Neural cell (in vitro differentiated cells): ENCODE results near the gene OSBPL2. TPM values are rescaled to one million over a fixed set of nuclear protein-coding genes. Genes with fewer than 3 reads are reported as not detected.

Source experiments
- H2AFZ ChIP-seq: fragments of 200-600, 300-800 bp; sonication (generic), shearing (Covaris generic); 2 replicates; pipeline ENCODE4 v1.6.0; 2014; ENCODE audit warnings: low read depth, mild to moderate bottlenecking, antibody characterized with exemption, low read length, moderate library complexity
- H3F3A ChIP-seq: fragments of 200-600 bp; shearing (Covaris generic); 2 replicates; pipeline ENCODE4 v1.6.1; 2016; ENCODE audit warnings: mild to moderate bottlenecking, moderate library complexity, mixed read lengths, antibody characterized with exemption, low read length; ENCODE audit not compliant: insufficient read depth, poor library complexity, severe bottlenecking
- H3K27ac ChIP-seq: fragments of 200-600, 300-800 bp; sonication (generic), shearing (Covaris generic); 2 replicates; pipeline ENCODE4 v1.5.1; 2014; ENCODE audit warnings: mild to moderate bottlenecking, low read length, moderate library complexity
- H3K27me3 ChIP-seq: fragments of 300-800, 200-600 bp; sonication (generic), shearing (Covaris generic); 2 replicates; pipeline ENCODE4 v1.6.0; 2014; ENCODE audit warnings: mild to moderate bottlenecking, low read depth, low read length, moderate library complexity; ENCODE audit not compliant: insufficient read depth
- H3K36me3 ChIP-seq: fragments of 300-800, 200-600 bp; sonication (generic), shearing (Covaris generic); 2 replicates; pipeline ENCODE4 v1.5.1; 2014; ENCODE audit warnings: mild to moderate bottlenecking, antibody characterized with exemption, low read length, moderate library complexity; ENCODE audit not compliant: insufficient read depth
- H3K4me2 ChIP-seq: fragments of 300-800, 200-600 bp; sonication (generic), shearing (Covaris generic); 2 replicates; pipeline ENCODE4 v1.6.0; 2014; ENCODE audit warnings: mild to moderate bottlenecking, low read length
- H3K4me3 ChIP-seq: fragments of 300-800, 200-600 bp; sonication (generic), shearing (Covaris generic); 2 replicates; pipeline ENCODE4 v1.5.1; 2014; ENCODE audit warnings: mild to moderate bottlenecking, low read length, moderate library complexity
- H3K79me2 ChIP-seq: fragments of 200-600 bp; shearing (Covaris generic); replicated peaks from 2 replicates; pipeline ENCODE4 v1.6.0; 2014; ENCODE audit warnings: mild to moderate bottlenecking, low read length, moderate library complexity; ENCODE audit not compliant: insufficient read depth
- H3K9ac ChIP-seq: fragments of 300-800, 200-600 bp; sonication (generic), shearing (Covaris generic); 2 replicates; pipeline ENCODE4 v1.6.1; 2016; ENCODE audit warnings: mild to moderate bottlenecking, low read length, mixed read lengths
- H3K9me2 ChIP-seq: fragments of 200-600 bp; shearing (Covaris generic); 2 replicates; pipeline ENCODE4 v1.6.1; 2016; ENCODE audit warnings: mild to moderate bottlenecking, low read length, mixed read lengths; ENCODE audit not compliant: insufficient read depth
- H3K9me3 ChIP-seq: fragments of 200-600, 300-800 bp; sonication (generic), shearing (Covaris generic); 2 replicates; pipeline ENCODE4 v1.6.1; 2016; ENCODE audit warnings: mild to moderate bottlenecking, mixed run types, low read length, moderate library complexity, mixed read lengths
- H4K20me1 ChIP-seq: fragments of 200-600 bp; shearing (Covaris generic); 2 replicates; pipeline ENCODE4 v1.6.1; 2016; ENCODE audit warnings: mild to moderate bottlenecking, mixed run types; ENCODE audit not compliant: insufficient read depth
- EP300 ChIP-seq: fragments of 450-650 bp; conservative IDR thresholded peaks from 2 replicates; pipeline ENCODE4 v1.6.1; 2014; ENCODE audit warnings: antibody characterized with exemption, mild to moderate bottlenecking, moderate library complexity; ENCODE audit not compliant: poor library complexity, severe bottlenecking
- EZH2 ChIP-seq: fragments of 200-600, 300-800 bp; shearing (Covaris generic), sonication (generic); IDR thresholded peaks from 2 replicates; pipeline ENCODE4 v1.6.1; 2014; ENCODE audit warnings: antibody characterized with exemption, low read length, borderline replicate concordance, mild to moderate bottlenecking; ENCODE audit not compliant: insufficient read depth, poor library complexity, severe bottlenecking
- MXI1 ChIP-seq: fragments of 450-650 bp; conservative IDR thresholded peaks from 2 replicates; pipeline ENCODE4 v1.6.1; 2014; ENCODE audit warnings: antibody characterized with exemption, mild to moderate bottlenecking; ENCODE audit not compliant: poor library complexity, severe bottlenecking
- POLR2AphosphoS5 ChIP-seq: IDR thresholded peaks from 2 replicates; pipeline ENCODE4 v1.6.1; 2012
- RAD21 ChIP-seq: fragments of 450-650 bp; conservative IDR thresholded peaks from 2 replicates; pipeline ENCODE4 v1.6.1; 2014; ENCODE audit warnings: antibody characterized with exemption, mild to moderate bottlenecking, moderate library complexity
- SMC3 ChIP-seq: fragments of 450-650 bp; conservative IDR thresholded peaks from 2 replicates; pipeline ENCODE4 v1.6.1; 2014; ENCODE audit warnings: antibody characterized with exemption, mild to moderate bottlenecking, moderate library complexity; ENCODE audit not compliant: poor library complexity
- TAF1 ChIP-seq: IDR thresholded peaks from 2 replicates; pipeline ENCODE4 v1.6.1; 2012; ENCODE audit warnings: low read depth
- polyA plus RNA-seq: library from polyadenylated mRNA; depleted of rRNA; stranded (reverse); fragments of >200 nt; gene quantifications from 2 replicates; pipeline ENCODE4 v1.2.3, GENCODE V29; 2014
- TF ChIP-seq, protein P1 (sequence below): fragments of 450-650 bp; IDR thresholded peaks from 2 replicates; pipeline ENCODE4 v1.5.1; 2014; ENCODE audit warnings: antibody characterized with exemption, mild to moderate bottlenecking, moderate library complexity; ENCODE audit not compliant: poor library complexity, severe bottlenecking
- TF ChIP-seq, protein P2 (sequence below): IDR thresholded peaks from 2 replicates; pipeline ENCODE4 v1.6.1; 2012; ENCODE audit warnings: borderline replicate concordance

The OSBPL2 gene
- polyA plus RNA-seq, 1 donor from 2014 or later, result 41.5 TPM

DNA sequence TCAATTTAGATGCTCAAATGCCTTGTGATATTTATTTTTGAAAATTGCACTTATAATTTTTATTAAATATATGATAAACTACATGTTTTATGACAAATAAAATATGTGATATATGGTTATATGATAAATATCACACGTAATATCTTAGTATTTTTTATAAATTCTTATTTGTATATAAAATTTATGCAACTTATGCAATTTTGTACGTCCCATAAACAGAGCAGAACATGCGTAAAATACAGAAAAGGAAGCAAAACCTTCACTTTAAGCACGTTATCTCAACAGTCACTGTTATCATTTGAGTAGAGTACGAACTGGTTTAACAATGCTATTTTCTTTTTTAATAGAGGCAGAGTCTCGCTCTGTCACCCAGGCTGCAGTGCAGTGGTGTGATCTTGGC, 48.8 kb downstream of the OSBPL2 start:
- H3K4me2 ChIP-seq, result no peak overlapping the region
- H3K36me3 ChIP-seq, result peaks cover 6% of the 10 kb centered on the region
- H3K4me3 ChIP-seq, result no peak overlapping the region
- H4K20me1 ChIP-seq, result no peaks in the 10 kb centered on the region
- H2AFZ ChIP-seq, result no peak overlapping the region
- no peaks in the 10 kb centered on the region for H3F3A ChIP-seq
- H3K9ac ChIP-seq, result no peak overlapping the region
- no peak overlapping the region for H3K27ac ChIP-seq
- no peaks in the 10 kb centered on the region for H3K9me2 ChIP-seq
- no peaks in the 10 kb centered on the region for H3K27me3 ChIP-seq
- no peaks in the 10 kb centered on the region for H3K9me3 ChIP-seq
- TF ChIP-seq TAF1, result no peak
- H3K79me2 ChIP-seq, result no peaks in the 10 kb centered on the region

DNA sequence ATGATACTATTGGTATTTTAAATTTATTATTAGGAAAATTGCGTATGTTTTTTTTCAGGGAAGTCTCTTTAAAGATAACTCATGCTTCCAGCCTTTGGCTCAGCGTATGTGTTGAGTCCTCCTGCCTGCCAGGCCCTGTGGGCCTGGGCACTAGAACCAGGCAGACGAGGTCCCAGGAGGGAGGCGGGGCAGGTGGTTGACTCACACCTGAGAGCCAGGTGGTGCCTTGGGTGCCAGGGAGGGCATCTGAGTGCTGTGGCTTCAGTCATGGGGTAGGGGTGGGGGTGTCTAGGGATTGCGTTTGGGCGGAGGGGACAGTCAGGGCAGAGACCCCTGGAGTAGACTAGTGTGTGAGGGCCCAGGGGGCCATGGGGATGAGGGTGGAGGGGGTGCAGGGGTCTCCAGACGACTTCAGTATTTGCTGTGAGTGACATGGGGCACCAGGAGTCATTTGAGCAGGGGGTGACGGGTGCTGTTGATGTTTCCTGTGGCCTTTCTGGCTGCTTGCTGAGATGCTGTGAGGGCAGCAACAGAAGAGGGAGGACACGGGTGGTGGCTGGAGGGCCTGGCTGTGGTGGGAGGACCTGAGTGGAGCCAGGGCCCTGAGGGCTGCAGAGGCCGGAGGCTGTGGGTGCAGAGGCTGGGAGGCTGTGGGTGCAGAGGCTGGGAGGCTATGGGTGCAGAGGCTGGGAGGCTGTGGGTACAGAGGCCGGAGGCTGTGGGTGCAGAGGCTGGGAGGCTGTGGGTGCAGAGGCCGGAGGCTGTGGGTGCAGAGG, 49.6 kb downstream of the OSBPL2 start:
- peaks cover 6% of the 10 kb centered on the region for H3K36me3 ChIP-seq
- no peak for TF ChIP-seq RAD21
- no peak for TF ChIP-seq MXI1
- no peak for TF ChIP-seq POLR2AphosphoS5
- no peak for TF ChIP-seq EZH2
- no peak for TF ChIP-seq SMC3
- TF ChIP-seq, protein P1, sequence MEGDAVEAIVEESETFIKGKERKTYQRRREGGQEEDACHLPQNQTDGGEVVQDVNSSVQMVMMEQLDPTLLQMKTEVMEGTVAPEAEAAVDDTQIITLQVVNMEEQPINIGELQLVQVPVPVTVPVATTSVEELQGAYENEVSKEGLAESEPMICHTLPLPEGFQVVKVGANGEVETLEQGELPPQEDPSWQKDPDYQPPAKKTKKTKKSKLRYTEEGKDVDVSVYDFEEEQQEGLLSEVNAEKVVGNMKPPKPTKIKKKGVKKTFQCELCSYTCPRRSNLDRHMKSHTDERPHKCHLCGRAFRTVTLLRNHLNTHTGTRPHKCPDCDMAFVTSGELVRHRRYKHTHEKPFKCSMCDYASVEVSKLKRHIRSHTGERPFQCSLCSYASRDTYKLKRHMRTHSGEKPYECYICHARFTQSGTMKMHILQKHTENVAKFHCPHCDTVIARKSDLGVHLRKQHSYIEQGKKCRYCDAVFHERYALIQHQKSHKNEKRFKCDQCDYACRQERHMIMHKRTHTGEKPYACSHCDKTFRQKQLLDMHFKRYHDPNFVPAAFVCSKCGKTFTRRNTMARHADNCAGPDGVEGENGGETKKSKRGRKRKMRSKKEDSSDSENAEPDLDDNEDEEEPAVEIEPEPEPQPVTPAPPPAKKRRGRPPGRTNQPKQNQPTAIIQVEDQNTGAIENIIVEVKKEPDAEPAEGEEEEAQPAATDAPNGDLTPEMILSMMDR, result no peak
- TF ChIP-seq EP300, result no peak
- TF ChIP-seq, protein P2, sequence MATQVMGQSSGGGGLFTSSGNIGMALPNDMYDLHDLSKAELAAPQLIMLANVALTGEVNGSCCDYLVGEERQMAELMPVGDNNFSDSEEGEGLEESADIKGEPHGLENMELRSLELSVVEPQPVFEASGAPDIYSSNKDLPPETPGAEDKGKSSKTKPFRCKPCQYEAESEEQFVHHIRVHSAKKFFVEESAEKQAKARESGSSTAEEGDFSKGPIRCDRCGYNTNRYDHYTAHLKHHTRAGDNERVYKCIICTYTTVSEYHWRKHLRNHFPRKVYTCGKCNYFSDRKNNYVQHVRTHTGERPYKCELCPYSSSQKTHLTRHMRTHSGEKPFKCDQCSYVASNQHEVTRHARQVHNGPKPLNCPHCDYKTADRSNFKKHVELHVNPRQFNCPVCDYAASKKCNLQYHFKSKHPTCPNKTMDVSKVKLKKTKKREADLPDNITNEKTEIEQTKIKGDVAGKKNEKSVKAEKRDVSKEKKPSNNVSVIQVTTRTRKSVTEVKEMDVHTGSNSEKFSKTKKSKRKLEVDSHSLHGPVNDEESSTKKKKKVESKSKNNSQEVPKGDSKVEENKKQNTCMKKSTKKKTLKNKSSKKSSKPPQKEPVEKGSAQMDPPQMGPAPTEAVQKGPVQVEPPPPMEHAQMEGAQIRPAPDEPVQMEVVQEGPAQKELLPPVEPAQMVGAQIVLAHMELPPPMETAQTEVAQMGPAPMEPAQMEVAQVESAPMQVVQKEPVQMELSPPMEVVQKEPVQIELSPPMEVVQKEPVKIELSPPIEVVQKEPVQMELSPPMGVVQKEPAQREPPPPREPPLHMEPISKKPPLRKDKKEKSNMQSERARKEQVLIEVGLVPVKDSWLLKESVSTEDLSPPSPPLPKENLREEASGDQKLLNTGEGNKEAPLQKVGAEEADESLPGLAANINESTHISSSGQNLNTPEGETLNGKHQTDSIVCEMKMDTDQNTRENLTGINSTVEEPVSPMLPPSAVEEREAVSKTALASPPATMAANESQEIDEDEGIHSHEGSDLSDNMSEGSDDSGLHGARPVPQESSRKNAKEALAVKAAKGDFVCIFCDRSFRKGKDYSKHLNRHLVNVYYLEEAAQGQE, result no peak
- TF ChIP-seq TAF1, result no peak
- no peaks in the 10 kb centered on the region for H3K9me2 ChIP-seq

More for the DNA sequence above, 49.6 kb downstream of the OSBPL2 start:
- Histone ChIP-seq H3K4me3 (no peak overlapping the region), H3K27ac (no peak overlapping the region), H3F3A (no peaks in the 10 kb centered on the region), H3K9ac (no peak overlapping the region), H3K79me2 (no peaks in the 10 kb centered on the region), H3K9me3 (no peaks in the 10 kb centered on the region), H3K27me3 (no peaks in the 10 kb centered on the region), H4K20me1 (no peaks in the 10 kb centered on the region), H2AFZ (no peak overlapping the region), H3K4me2 (no peak overlapping the region)
